GM23338 (cell line): ENCODE results near the gene ITPR2. TPM values are rescaled to one million over a fixed set of nuclear protein-coding genes. Genes with fewer than 3 reads are reported as not detected.

ENCODE experiments used
- ATAC-seq: fragments of 200-7000 bp; cut with Tn5 transposase; 3 replicates; pipeline ENCODE4 v1.9.1; 2020
- DNase-seq: peaks from one replicate; pipeline ENCODE4 v3.0.0-alpha.2; 2015; ENCODE audit warnings: low spot score
- H2AFZ ChIP-seq: fragments of 200-600 bp; sonication (generic); 2 replicates; pipeline ENCODE4 v1.8.0; 2016; ENCODE audit warnings: antibody characterized with exemption, mild to moderate bottlenecking, moderate library complexity
- H3F3A ChIP-seq: fragments of 200-600 bp; sonication (generic); replicated peaks from 2 replicates; pipeline ENCODE4 v1.8.0; 2017; ENCODE audit warnings: antibody characterized with exemption, mixed run types, low read depth
- H3K27ac ChIP-seq: fragments of 200-600 bp; sonication (generic); 2 replicates; pipeline ENCODE4 v1.6.1; 2016; ENCODE audit warnings: low read depth
- H3K27me3 ChIP-seq: fragments of 200-600 bp; sonication (generic); 2 replicates; pipeline ENCODE4 v1.8.0; 2016; ENCODE audit warnings: mild to moderate bottlenecking, mixed run types, moderate library complexity; ENCODE audit not compliant: insufficient read depth
- H3K36me3 ChIP-seq: fragments of 200-600 bp; sonication (generic); 2 replicates; pipeline ENCODE4 v1.8.0; 2016; ENCODE audit warnings: mild to moderate bottlenecking; ENCODE audit not compliant: insufficient read depth
- H3K4me1 ChIP-seq: fragments of 200-600 bp; sonication (generic); 2 replicates; pipeline ENCODE4 v1.8.0; 2016; ENCODE audit warnings: mild to moderate bottlenecking, moderate library complexity; ENCODE audit not compliant: insufficient read depth
- H3K4me2 ChIP-seq: fragments of 200-600 bp; sonication (generic); 2 replicates; pipeline ENCODE4 v1.7.1; 2017; ENCODE audit warnings: mixed run types
- H3K4me3 ChIP-seq: fragments of 200-600 bp; sonication (generic); 2 replicates; pipeline ENCODE4 v1.6.1; 2016; ENCODE audit warnings: mixed run types
- H3K79me2 ChIP-seq: fragments of 200-600 bp; sonication (generic); replicated peaks from 2 replicates; pipeline ENCODE4 v1.8.0; 2017; ENCODE audit warnings: mild to moderate bottlenecking; ENCODE audit not compliant: insufficient read depth
- H3K9me2 ChIP-seq: fragments of 200-600 bp; sonication (generic); 2 replicates; pipeline ENCODE4 v1.8.0; 2017; ENCODE audit not compliant: insufficient read depth
- H4K20me1 ChIP-seq: fragments of 200-600 bp; sonication (generic); replicated peaks from 2 replicates; pipeline ENCODE4 v1.8.0; 2017; ENCODE audit warnings: mild to moderate bottlenecking; ENCODE audit not compliant: insufficient read depth
- H3K27ac Mint-ChIP-seq: 2 replicates; pipeline ENCODE4 v1.8.0; 2020; ENCODE audit warnings: inconsistent platforms, mild to moderate bottlenecking, moderate library complexity, mixed read lengths
- H3K27me3 Mint-ChIP-seq: 3 replicates; pipeline ENCODE4 v1.8.0; 2022; ENCODE audit warnings: low read depth, mild to moderate bottlenecking, moderate library complexity, mixed read lengths, inconsistent platforms; ENCODE audit not compliant: insufficient read depth, poor library complexity
- H3K36me3 Mint-ChIP-seq: 3 replicates; pipeline ENCODE4 v1.8.0; 2021; ENCODE audit warnings: low read depth, mild to moderate bottlenecking, inconsistent platforms, moderate library complexity, mixed read lengths
- H3K4me1 Mint-ChIP-seq: 3 replicates; pipeline ENCODE4 v1.8.0; 2020; ENCODE audit warnings: mild to moderate bottlenecking, inconsistent platforms, mixed read lengths
- H3K4me3 Mint-ChIP-seq: 3 replicates; pipeline ENCODE4 v1.8.0; 2021; ENCODE audit warnings: moderate library complexity, mild to moderate bottlenecking, inconsistent platforms, mixed read lengths
- H3K9me3 Mint-ChIP-seq: 3 replicates; pipeline ENCODE4 v1.8.0; 2020; ENCODE audit warnings: moderate library complexity, mild to moderate bottlenecking, inconsistent platforms, mixed read lengths
- CREB1 ChIP-seq: fragments of 250-450 bp; sonication (Bioruptor Pico); IDR thresholded peaks from 2 replicates; pipeline ENCODE4 v1.5.0; 2020; ENCODE audit warnings: low read depth, mild to moderate bottlenecking, moderate library complexity
- CTCF ChIP-seq, 2 experiments: fragments of 200-600 bp in 1 of 2; sonication (generic) in 1 of 2; conservative IDR thresholded peaks; 2 replicates each; pipeline versions ENCODE4 v1.5.1 to v1.6.1; 2016 to 2017; ENCODE audit warnings: antibody characterized with exemption in 2 of 2, low read depth in 2 of 2, mild to moderate bottlenecking in 2 of 2, moderate library complexity in 1 of 2
- JUNB ChIP-seq: IDR thresholded peaks from one replicate; pipeline ENCODE4 v1.6.1; 2016; ENCODE audit warnings: antibody characterized with exemption; ENCODE audit not compliant: unreplicated experiment
- NANOG ChIP-seq: IDR thresholded peaks from 2 replicates; pipeline ENCODE4 v1.6.1; 2016; ENCODE audit warnings: antibody characterized with exemption, borderline replicate concordance
- POLR2AphosphoS5 ChIP-seq: IDR thresholded peaks from 2 replicates; pipeline ENCODE4 v1.6.1; 2016; ENCODE audit warnings: antibody characterized with exemption, low read depth
- STAT1 ChIP-seq: IDR thresholded peaks from one replicate; pipeline ENCODE4 v1.6.1; 2016; ENCODE audit warnings: antibody characterized with exemption; ENCODE audit not compliant: unreplicated experiment
- ZNF114 ChIP-seq: fragments of 250-450 bp; sonication (Bioruptor Pico); IDR thresholded peaks from 2 replicates; pipeline ENCODE4 v1.5.0; 2020; ENCODE audit warnings: mild to moderate bottlenecking, moderate library complexity
- ZNF462 ChIP-seq: fragments of 250-450 bp; sonication (Bioruptor Pico); IDR thresholded peaks from 2 replicates; pipeline ENCODE4 v1.5.0; 2020; ENCODE audit warnings: mild to moderate bottlenecking, moderate library complexity
- polyA plus RNA-seq: library from polyadenylated mRNA; unstranded; fragments of >200 nt; fragmentation: Nextera tagmentation; extraction: Ambion mirVana; gene quantifications from 2 replicates; pipeline ENCODE4 v1.2.1, GENCODE V29; 2016
- total RNA-seq: library from RNA; depleted of rRNA; stranded (reverse); fragments of >200 nt; shearing (Covaris generic); gene quantifications from 2 replicates; pipeline ENCODE4 v1.2.3, GENCODE V29; 2014

ITPR2 gene
- total and polyA plus RNA-seq, 2 experiments from 2014 or later = 44.5 to 65.2 TPM

- no peak overlapping the region for H2AFZ ChIP-seq
- TF ChIP-seq POLR2AphosphoS5 (no peak), CREB1 (CRISPR knock-in tag) (no peak), ZNF114 (no peak), ZNF462 (CRISPR knock-in tag) (no peak)
- Mint-ChIP-seq H3K4me1 (peaks cover 41% of the 10 kb centered on the region), H3K4me3 (peak overlapping the region; percentile 42; the same call in 2 of the 3 replicates), H3K36me3 (0 out of 3 replicates have a peak, but pooled peaks cover 2% of the 10 kb centered on the region), H3K9me3 (no peaks in the 10 kb centered on the region), H3K27me3 (peaks cover 8% of the 10 kb centered on the region), H3K27ac (peak overlapping the region; percentile 46; the same call in 1 of the 2 replicates)
- DNase-seq (no peak), ATAC-seq (no peak)
- peaks cover 87% of the 10 kb centered on the region for H3K79me2 ChIP-seq
- peak overlapping the region; percentile 38 for H3K4me3 ChIP-seq
- peaks cover 43% of the 10 kb centered on the region for H3K4me1 ChIP-seq
- H3K9me2 ChIP-seq = no peaks in the 10 kb centered on the region
- H3F3A ChIP-seq = 0 out of 2 replicates have a peak, but pooled peaks cover 3% of the 10 kb centered on the region
- H3K27me3 ChIP-seq = no peaks in the 10 kb centered on the region
- H3K4me2 ChIP-seq = peak overlapping the region; percentile 85
- H4K20me1 ChIP-seq = peaks cover 21% of the 10 kb centered on the region
- H3K27ac ChIP-seq = no peak overlapping the region
- H3K36me3 ChIP-seq = no peaks in the 10 kb centered on the region
Measured at GRCh38 chr12:26828280-26829073, 4.5 kb downstream of the ITPR2 start.

- H3K9me2 ChIP-seq = no peaks in the 10 kb centered on the region
- H3K4me1 Mint-ChIP-seq = peaks cover 58% of the 10 kb centered on the region
- 0 out of 3 replicates have a peak, but pooled peaks cover 2% of the 10 kb centered on the region for H3K36me3 Mint-ChIP-seq
- H3K27ac Mint-ChIP-seq = no peak overlapping the region
- no peaks in the 10 kb centered on the region for H3K27me3 ChIP-seq
- peaks cover 100% of the 10 kb centered on the region for H3K79me2 ChIP-seq
- no peak overlapping the region for H3K4me3 ChIP-seq
- H4K20me1 ChIP-seq = peaks cover 21% of the 10 kb centered on the region
- no peak overlapping the region for H3K27ac ChIP-seq
- no peaks in the 10 kb centered on the region for H3F3A ChIP-seq
- no peak for DNase-seq
- H3K36me3 ChIP-seq = no peaks in the 10 kb centered on the region
- peaks cover 63% of the 10 kb centered on the region for H3K4me1 ChIP-seq
- no peak for ATAC-seq
- H3K4me3 Mint-ChIP-seq = no peak overlapping the region
- peaks cover 3% of the 10 kb centered on the region for H3K27me3 Mint-ChIP-seq
- TF ChIP-seq STAT1 (no peak), CTCF (conservative IDR thresholded peaks at IDR 0.05; ENCODE audit: low read depth in 2 of 2) (no peak), JUNB (no peak), NANOG (no peak)
- H2AFZ ChIP-seq = no peak overlapping the region
- H3K4me2 ChIP-seq = no peak overlapping the region
- H3K9me3 Mint-ChIP-seq = no peaks in the 10 kb centered on the region
Measured at GRCh38 chr12:26826437-26826836, 6.6 kb downstream of the ITPR2 start.
